PFSK-1 (cell line): Measurements from ENCODE around the gene GALNT15.

Experiments
- POLR2AphosphoS5 ChIP-seq: IDR thresholded peaks from 2 replicates; pipeline ENCODE4 v1.6.1; 2012; ENCODE audit warnings: low read depth, mild to moderate bottlenecking, control low read depth, low read length, moderate library complexity
- SIN3A ChIP-seq: IDR thresholded peaks from 2 replicates; pipeline ENCODE4 v1.6.1; 2012; ENCODE audit warnings: mild to moderate bottlenecking, low read length, moderate library complexity, borderline replicate concordance; ENCODE audit not compliant: insufficient read depth
- TAF1 ChIP-seq: IDR thresholded peaks from 2 replicates; pipeline ENCODE4 v1.6.1; 2012; ENCODE audit warnings: low read length, control low read depth, borderline replicate concordance; ENCODE audit not compliant: insufficient read depth
- TF ChIP-seq, protein P1 (sequence below), 2 experiments: IDR thresholded peaks; 2 replicates each; pipeline versions ENCODE4 v1.6.1 to v1.8.0; 2011 to 2012; ENCODE audit warnings: low read depth in 2 of 2, low read length in 2 of 2, control low read depth in 1 of 2, inconsistent platforms in 1 of 2, mild to moderate bottlenecking in 1 of 2, moderate library complexity in 1 of 2; ENCODE audit not compliant: insufficient read depth in 1 of 2

DNA sequence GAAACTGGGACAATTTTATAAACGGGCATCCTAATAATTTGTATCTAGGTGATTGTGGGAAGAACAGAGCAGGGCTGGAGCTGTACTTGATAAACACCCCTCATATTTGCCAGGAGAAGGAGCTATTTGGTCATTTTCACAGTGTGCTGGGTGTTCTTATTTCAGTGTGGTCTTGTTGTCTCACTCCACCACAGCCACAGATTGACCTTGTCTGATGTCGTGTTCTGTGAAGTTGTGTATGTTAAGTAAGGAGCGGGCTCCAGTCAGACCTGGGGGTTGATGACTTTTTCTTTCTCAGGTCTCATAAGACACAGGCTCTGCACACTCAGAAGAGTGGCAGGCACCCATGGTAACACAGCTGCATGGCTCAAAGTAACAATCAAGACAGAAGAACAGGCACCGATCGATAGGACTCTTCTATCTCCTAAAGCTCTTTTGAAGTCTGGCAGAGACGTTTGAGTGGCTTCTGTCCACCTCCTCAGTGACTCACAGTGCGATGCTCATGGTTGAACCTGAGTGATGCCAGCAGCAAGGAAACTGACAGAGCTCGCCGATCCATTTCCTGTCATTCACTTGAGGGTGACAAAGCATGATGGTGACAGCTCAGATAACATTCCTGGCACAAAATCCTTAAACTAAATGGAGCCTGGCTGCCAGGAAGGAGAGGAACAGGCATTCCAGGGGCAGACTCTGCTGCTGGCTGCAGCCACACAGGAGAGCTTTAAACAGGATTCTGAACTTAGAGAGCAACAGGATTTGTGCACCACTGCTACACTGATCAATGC lies 69.4 kb downstream of the GALNT15 start:
- TF ChIP-seq, protein P1, sequence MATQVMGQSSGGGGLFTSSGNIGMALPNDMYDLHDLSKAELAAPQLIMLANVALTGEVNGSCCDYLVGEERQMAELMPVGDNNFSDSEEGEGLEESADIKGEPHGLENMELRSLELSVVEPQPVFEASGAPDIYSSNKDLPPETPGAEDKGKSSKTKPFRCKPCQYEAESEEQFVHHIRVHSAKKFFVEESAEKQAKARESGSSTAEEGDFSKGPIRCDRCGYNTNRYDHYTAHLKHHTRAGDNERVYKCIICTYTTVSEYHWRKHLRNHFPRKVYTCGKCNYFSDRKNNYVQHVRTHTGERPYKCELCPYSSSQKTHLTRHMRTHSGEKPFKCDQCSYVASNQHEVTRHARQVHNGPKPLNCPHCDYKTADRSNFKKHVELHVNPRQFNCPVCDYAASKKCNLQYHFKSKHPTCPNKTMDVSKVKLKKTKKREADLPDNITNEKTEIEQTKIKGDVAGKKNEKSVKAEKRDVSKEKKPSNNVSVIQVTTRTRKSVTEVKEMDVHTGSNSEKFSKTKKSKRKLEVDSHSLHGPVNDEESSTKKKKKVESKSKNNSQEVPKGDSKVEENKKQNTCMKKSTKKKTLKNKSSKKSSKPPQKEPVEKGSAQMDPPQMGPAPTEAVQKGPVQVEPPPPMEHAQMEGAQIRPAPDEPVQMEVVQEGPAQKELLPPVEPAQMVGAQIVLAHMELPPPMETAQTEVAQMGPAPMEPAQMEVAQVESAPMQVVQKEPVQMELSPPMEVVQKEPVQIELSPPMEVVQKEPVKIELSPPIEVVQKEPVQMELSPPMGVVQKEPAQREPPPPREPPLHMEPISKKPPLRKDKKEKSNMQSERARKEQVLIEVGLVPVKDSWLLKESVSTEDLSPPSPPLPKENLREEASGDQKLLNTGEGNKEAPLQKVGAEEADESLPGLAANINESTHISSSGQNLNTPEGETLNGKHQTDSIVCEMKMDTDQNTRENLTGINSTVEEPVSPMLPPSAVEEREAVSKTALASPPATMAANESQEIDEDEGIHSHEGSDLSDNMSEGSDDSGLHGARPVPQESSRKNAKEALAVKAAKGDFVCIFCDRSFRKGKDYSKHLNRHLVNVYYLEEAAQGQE (IDR thresholded peaks at IDR 0.05; ENCODE audit: insufficient read depth in 1 of 2, low read depth in 2 of 2, low read length in 2 of 2): no peak
- TF ChIP-seq TAF1 (no peak), POLR2AphosphoS5 (no peak), SIN3A (no peak)
